HL-60/S4 (cell line): ENCODE data around the gene AVP.

Experiments
- in situ Hi-C: fragments of 300-500 bp; cut with MboI; formaldehyde crosslinking; loops from 2 replicates; pipeline ENCODE4 v1.14.3; 2022; ENCODE audit warnings: low sequenced_read_pairs

AVP gene

GRCh38 chr20:3059489-3059888 lies 25.0 kb downstream of the AVP start:
- in situ Hi-C loops, result loop anchor here (10.0 kb wide), 1 partner anchor 255 kb away; no protein-coding TSS in a partner anchor

DNA sequence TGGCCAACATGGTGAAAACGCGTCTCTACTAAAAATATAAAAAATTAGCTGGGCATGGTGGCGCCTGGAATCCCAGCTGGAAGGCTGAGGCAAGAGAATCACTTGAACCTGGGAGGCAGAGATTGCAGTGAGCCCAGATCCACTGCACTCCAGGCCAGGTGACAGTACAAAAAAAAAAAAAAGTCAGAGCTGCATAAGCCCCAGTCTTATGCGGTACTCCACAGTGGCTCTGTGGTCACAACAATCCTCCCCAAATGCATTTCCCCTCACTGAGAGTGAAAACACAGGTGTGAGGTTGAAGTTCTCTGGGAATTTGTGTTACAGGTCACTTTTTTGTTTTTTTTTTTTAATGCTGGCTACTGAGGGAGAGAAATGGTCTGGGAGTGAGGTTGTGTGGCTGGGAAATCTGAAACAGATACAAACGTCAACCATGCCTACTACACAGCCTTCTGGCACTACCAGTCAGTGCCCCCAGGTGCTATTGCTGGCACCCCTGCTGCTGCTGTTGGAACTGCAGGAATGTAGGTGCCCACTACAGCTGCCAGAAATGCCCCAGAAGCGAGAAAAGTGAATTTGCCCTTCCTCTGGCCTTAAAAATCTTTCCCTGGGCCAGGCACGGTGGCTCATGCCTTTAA lies 33.0 kb downstream of the AVP start:
- in situ Hi-C loops, result loop anchor here (10.0 kb wide), 1 partner anchor 263 kb away; no protein-coding TSS in a partner anchor

DNA sequence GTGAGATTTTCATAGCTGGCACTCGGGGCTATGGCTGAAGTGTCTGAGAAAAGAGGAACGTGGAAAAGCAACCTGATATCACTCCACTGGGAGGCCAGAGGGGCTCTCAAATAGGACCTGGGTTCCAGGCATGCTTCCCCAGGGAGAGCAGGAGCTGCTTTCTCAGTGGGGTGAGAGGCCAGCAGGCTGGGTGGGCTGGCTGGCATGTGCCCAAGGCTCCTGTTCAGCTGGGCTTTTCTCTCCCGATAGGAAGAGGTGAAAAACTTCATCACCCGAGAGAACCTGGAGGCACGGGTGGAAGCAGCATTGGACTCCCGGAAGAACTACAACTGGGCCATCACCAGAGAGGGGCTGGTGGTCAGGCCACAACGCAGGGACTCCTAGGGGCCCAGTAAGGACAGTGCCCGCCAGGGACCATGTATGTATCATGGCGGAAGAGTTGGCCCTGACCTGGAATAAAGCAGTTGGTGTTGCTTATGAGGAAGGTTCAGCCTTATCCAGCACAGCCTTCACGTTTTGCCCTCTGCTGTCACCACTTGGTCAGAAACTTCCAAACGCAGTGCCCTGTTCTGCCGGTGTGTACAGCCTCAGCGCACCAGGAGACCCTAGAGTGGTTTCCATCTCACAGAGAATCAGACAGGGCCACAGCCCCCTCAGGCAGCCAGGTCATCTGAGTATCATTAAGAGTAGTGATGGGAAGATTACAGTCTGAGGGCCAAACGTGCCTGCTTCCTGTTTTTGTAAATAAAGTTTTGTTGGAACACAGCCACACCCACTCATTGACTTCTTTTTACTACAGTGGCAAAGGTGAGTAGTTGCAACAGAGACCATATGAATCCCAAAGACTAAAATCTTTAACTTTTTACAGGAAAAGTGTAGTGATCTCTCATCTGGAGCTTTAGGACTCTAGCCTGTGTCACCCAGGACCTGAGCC lies 36.8 kb downstream of the AVP start:
- in situ Hi-C loops, result no loop called here

GRCh38 chr20:3046677-3047462 lies 37.7 kb downstream of the AVP start:
- in situ Hi-C loops, result no loop called here

GRCh38 chr20:3045816-3046676 lies 38.5 kb downstream of the AVP start, which contains the start of gene MRPS26:
Gene MRPS26, plus strand, starts transcription at chr20:3046052. Its CDS starts 17 bp downstream, at chr20:3046069.
- in situ Hi-C loops, result no loop called here

DNA sequence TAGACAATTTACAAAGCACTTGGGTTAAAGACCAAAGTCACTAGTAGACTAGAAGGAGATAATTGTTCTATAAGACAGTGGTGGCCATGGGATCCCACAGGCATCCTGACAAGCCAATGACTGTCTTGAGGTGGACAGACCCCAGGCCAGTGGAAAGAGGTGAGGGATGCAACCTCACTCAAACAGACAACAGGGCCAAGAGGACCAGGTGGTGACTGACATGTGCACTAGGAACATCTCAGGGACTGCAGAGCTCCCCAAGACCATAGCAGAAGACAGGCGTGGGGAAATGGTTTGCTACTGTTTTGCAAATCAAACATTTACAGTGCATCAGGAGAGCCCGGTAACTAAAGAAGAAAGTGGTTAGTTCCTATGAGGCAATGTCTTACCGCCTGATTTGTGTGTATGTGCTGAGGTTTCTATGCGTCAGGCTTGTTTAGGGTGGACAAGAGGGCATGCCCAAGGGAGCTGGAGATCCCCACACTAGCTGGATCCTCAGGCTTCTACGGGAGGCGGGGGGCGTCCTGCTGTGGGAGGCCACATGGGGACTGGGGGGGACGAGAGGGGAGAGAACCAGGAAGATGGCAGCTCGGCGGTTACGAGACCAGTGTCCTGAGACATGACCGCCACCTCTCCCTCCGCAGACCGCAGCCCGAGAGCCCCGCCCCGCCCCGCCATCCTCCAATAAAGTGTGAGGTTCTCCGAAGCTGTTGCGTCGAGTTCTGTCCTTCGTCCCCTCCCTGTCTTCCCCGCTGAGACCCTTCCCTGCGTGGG lies 39.3 kb downstream of the AVP start:
- in situ Hi-C loops, result no loop called here

GRCh38 chr20:3044336-3044965 lies 40.1 kb downstream of the AVP start:
- in situ Hi-C loops, result no loop called here

GRCh38 chr20:3043322-3043721 lies 41.2 kb downstream of the AVP start, which contains the start of gene GNRH2:
Gene GNRH2, plus strand, starts transcription at chr20:3043622. Its CDS starts 793 bp downstream, at chr20:3044415.
- in situ Hi-C loops, result no loop called here

- in situ Hi-C loops, result no loop called here
These were observed 41.9 kb downstream of the AVP start for GRCh38 chr20:3042625-3043024.

- in situ Hi-C loops, result no loop called here
These were observed 42.6 kb downstream of the AVP start for GRCh38 chr20:3041854-3042409.

- in situ Hi-C loops, result no loop called here
These were observed 44.4 kb downstream of the AVP start for GRCh38 chr20:3040086-3040485.

- in situ Hi-C loops, result no loop called here
These were observed 45.1 kb downstream of the AVP start for GRCh38 chr20:3039426-3039825.

DNA sequence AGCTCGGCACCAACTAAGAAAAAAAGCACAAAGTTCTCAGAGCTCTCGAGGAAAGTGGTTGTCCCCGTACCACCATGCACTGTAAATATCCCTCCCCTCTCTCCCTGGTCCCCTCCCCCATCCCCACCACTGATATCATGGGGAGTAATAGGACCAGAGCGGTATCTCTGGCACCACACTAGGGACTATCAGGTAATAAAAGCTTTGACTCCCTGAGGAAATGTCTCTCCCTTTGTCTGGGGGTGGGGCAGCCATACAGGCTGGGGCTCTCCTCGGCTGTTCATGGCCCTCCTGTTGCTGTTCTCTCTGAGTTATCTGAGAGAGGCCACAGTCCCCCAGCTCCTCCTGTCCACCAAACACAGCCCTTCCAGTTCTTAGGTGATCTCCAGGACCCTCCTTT lies 46.1 kb downstream of the AVP start:
- in situ Hi-C loops, result no loop called here

DNA sequence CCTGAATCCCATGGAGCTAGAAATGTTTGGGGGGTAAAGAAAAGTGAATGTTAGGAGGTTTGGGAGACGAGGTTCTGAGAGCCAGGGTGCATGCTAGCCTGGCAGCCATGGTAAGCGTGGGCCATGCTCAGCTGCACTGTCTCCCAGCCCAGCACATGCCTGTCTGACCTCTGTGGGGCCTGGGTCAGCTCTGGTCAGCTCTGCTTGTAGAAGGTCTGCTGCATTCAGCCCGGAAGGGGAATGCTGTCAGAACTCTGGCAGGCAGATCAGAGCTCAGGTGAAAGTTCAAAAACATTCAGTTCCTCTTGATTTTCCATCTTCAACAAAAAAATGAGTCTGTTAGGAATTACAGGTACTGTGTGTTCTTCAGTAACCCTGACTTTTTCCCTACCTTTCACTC lies 46.9 kb downstream of the AVP start:
- in situ Hi-C loops, result no loop called here

DNA sequence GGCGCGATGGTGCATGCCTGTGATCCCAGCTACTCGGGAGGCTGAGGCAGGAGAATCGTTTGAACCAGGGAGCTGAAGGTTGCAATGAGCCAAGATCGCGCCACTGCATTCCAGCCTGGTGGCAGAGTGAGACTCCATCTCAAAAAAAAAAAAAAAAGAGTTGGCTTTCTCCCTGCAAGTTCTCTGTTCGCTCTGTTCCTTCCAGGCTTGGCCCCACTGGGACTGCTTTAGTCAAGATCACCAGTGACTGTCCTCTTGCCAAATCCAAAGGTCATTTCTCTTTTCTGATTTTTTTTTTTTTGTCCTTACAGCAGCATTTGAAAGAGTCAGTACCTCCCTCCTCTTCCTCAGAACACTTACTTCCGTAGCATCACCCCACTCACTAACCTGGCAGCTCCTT lies 51.9 kb downstream of the AVP start:
- in situ Hi-C loops, result no loop called here
